Stomach (tissue), 9 donors: Measurements from ENCODE around the gene C19orf25. TPM values are rescaled to one million over a fixed set of nuclear protein-coding genes. Genes with fewer than 3 reads are reported as not detected.
"Not testable (repeated sequence)": the region's sequence is repeated elsewhere in the genome, so short reads cannot be mapped to it uniquely, and the experiment has no call there.

Experiments
- DNase-seq, 2 donors: peaks; one replicate each; pipeline versions ENCODE4 v3.0.0 to v3.0.0-alpha.2; 2013 to 2019
- H3K27ac ChIP-seq, 5 donors: fragments of 200-600 bp in 4 of 5; sonication (generic) in 4 of 5; one replicate each; pipeline ENCODE4 v1.5.1; 2013 to 2019; ENCODE audit warnings: mild to moderate bottlenecking in 1 of 5, moderate library complexity in 1 of 5
- H3K27me3 ChIP-seq, 3 donors: fragments of 200-600 bp; sonication (generic); one replicate each; pipeline ENCODE4 v1.5.1; 2017 to 2019; ENCODE audit warnings: mixed run types in 1 of 3
- H3K36me3 ChIP-seq, 4 donors: fragments of 200-600 bp; sonication (generic); 1 replicate in 3 of 4; 2 replicates in 1 of 4; pipeline ENCODE4 v1.5.1; 2016 to 2019
- H3K4me1 ChIP-seq, 4 donors: fragments of 200-600 bp; sonication (generic); one replicate each; pipeline ENCODE4 v1.5.1; 2016 to 2019
- H3K4me3 ChIP-seq, 4 donors: fragments of 200-600 bp; sonication (generic) in 3 of 4; one replicate each; pipeline ENCODE4 v1.5.1; 2016 to 2019; ENCODE audit warnings: mild to moderate bottlenecking in 1 of 4
- H3K9me3 ChIP-seq, 4 donors: fragments of 200-600 bp; sonication (generic); one replicate each; pipeline ENCODE4 v1.5.1; 2016 to 2019
- CTCF ChIP-seq, 7 experiments: fragments of 450-650 bp in 4 of 7; fragments of 200-600 bp in 3 of 7; sonication (generic) in 3 of 7; IDR thresholded peaks; one replicate each; pipeline ENCODE4 v1.5.1; 2016 to 2019; ENCODE audit warnings: antibody characterized with exemption in 7 of 7, control low read depth in 2 of 7, mild to moderate bottlenecking in 1 of 7
- EP300 ChIP-seq: sonication (generic); formaldehyde crosslinking; IDR thresholded peaks from one replicate; pipeline ENCODE4 v1.6.1; 2017; ENCODE audit warnings: antibody characterized with exemption
- POLR2A ChIP-seq, 4 donors: fragments of 450-650 bp; IDR thresholded peaks; one replicate each; pipeline ENCODE4 v1.6.1; 2016; ENCODE audit warnings: antibody characterized with exemption in 4 of 4, control low read depth in 2 of 4, mild to moderate bottlenecking in 1 of 4, moderate library complexity in 1 of 4
- POLR2AphosphoS5 ChIP-seq, 3 donors: sonication (generic); formaldehyde crosslinking; IDR thresholded peaks; one replicate each; pipeline ENCODE4 v1.6.1; 2016; ENCODE audit warnings: antibody characterized with exemption in 3 of 3
- WGBS, 5 donors: extraction: QIAGEN DNeasy Blood & Tissue Kit in 3 of 5; methylation state at CpG; one replicate each; pipeline versions ENCODE4 v1.1.5 to v1.1.7; 2013 to 2018; 5-methylcytosine and 5-hydroxymethylcytosine counted together
- intact Hi-C: fragments of 100-400 bp; cut with DNase I; formaldehyde crosslinking; loops from one replicate; pipeline ENCODE4 v1.15.1; 2023; ENCODE audit warnings: low total_unique reads
- polyA plus RNA-seq, 3 donors: library from polyadenylated mRNA; stranded (reverse); fragments of 200-250 nt; gene quantifications; one replicate each; pipeline ENCODE4 v1.2.3, GENCODE V29; 2013
- total RNA-seq, 5 donors: library from RNA; depleted of rRNA; stranded (reverse); fragments of >200 nt; gene quantifications; one replicate each; pipeline versions ENCODE4 v1.1.0 to v1.2.3, GENCODE V29; 2014 to 2016
- donor health status: healthy with polysubstance abuse.
- donor health status: Bipolar disorder and iron deficiency.
- donor health status: healthy.

C19orf25 gene
- total and polyA plus RNA-seq, 8 donors: 5.4 to 84.3 (median 29.1) TPM

- H3K27me3 ChIP-seq: peaks cover 15 to 84% (median 27%) of the 10 kb centered on the region in 3 donors
- TF ChIP-seq CTCF (IDR thresholded peaks at IDR 0.05) (peak in 5 of 7 experiments; percentile 19 to 73 (median 42)), EP300 (no peak)
- H3K4me1 ChIP-seq: peaks cover 7 to 25% (median 23%) of the 10 kb centered on the region in 4 donors
- peaks cover 0 to 2% (median under 1%) of the 10 kb centered on the region in 4 donors for H3K9me3 ChIP-seq
- peak overlapping the region in 2 of 4 donors; percentile 12 to 22 for H3K4me3 ChIP-seq
- H3K27ac ChIP-seq: no peak overlapping the region
- 4 to 7% (median 5%) methylated on average over 22 to 49 of the region's 49 CpGs for WGBS, 5 donors
- intact Hi-C loops: no loop called here
- no peaks in the 10 kb centered on the region for H3K36me3 ChIP-seq
- DNase-seq: peak; percentile 52 to 81
These were observed 24.3 kb upstream of the C19orf25 start for GRCh38 chr19:1503089-1503924.

DNA sequence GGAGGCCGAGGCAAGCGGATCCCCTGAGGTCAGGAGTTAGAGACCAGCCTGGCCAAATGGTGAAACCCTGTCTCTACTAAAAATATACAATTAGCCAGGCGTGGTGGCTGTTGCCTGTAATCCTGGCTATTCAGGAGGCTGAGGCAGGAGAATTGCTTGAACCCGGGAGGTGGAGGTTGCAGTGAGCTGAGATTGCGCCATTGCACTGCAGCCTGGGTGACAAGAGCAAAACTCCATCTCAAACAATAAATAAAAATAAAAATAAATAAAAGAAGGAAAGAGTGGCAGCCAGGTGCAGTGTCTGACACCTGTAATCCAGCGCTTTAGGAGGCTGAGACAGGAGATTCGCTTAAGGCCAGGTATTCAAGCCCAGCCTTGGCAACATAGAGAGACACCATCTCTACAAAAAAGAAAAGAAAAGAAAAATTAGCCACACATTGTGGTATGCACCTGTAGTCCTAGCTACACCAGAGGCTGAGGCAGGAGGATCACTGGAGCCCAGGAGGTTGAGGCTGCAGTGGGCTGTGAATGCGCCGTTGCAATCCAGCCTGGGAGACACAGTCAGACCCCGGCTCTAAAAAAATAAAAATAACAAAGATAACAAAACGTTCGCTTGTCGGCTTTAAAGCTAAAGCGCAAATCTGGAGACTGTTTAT, 23.5 kb upstream of the C19orf25 start:
- H3K27me3 ChIP-seq: peaks cover 15 to 84% (median 32%) of the 10 kb centered on the region in 3 donors
- DNase-seq: no peak
- peak overlapping the region in 1 of 4 donors; percentile 22 for H3K4me3 ChIP-seq
- peaks cover 7 to 18% (median 16%) of the 10 kb centered on the region in 4 donors for H3K4me1 ChIP-seq
- intact Hi-C loops: no loop called here
- no peak for TF ChIP-seq POLR2AphosphoS5 (IDR thresholded peaks at IDR 0.05)
- TF ChIP-seq EP300: no peak
- TF ChIP-seq POLR2A (IDR thresholded peaks at IDR 0.05): no peak
- no peak for TF ChIP-seq CTCF (IDR thresholded peaks at IDR 0.05)
- no peak overlapping the region for H3K27ac ChIP-seq
- no peaks in the 10 kb centered on the region for H3K36me3 ChIP-seq
- H3K9me3 ChIP-seq: no peaks in the 10 kb centered on the region
- 52 to 57% (median 56%) methylated on average over 14 of the region's 14 CpGs for WGBS, 5 donors

- DNase-seq: peak in 1 of 2 donors; percentile 45
- TF ChIP-seq POLR2A (IDR thresholded peaks at IDR 0.05): no peak
- no peak for TF ChIP-seq EP300
- no peak for TF ChIP-seq CTCF (IDR thresholded peaks at IDR 0.05)
- no peak for TF ChIP-seq POLR2AphosphoS5 (IDR thresholded peaks at IDR 0.05)
- intact Hi-C loops: no loop called here
- Histone ChIP-seq H3K9me3 (no peaks in the 10 kb centered on the region), H3K27ac (no peak overlapping the region), H3K4me3 (no peak overlapping the region), H3K4me1 (peaks cover 7 to 22% (median 20%) of the 10 kb centered on the region in 4 donors), H3K27me3 (peaks cover 15 to 85% (median 38%) of the 10 kb centered on the region in 3 donors), H3K36me3 (no peaks in the 10 kb centered on the region)
- WGBS, 5 donors: 18 to 63% (median 28%) methylated on average over 5 to 9 of the region's 9 CpGs
These were observed 22.2 kb upstream of the C19orf25 start for GRCh38 chr19:1501200-1501595.

- H3K36me3 ChIP-seq, H3K9me3 ChIP-seq, intact Hi-C loops, H3K4me3 ChIP-seq, H3K27ac ChIP-seq, DNase-seq: not testable (repeated sequence)
- 91 to 96% (median 94%) methylated on average over 4 to 29 of the region's 34 CpGs for WGBS, 5 donors
- H3K4me1 ChIP-seq: peaks cover 7 to 23% (median 22%) of the 10 kb centered on the region in 4 donors
- peaks cover 15 to 79% (median 35%) of the 10 kb centered on the region in 3 donors for H3K27me3 ChIP-seq
These were observed 20.2 kb upstream of the C19orf25 start for GRCh38 chr19:1499231-1499630.
